SK-N-SH treated with all-trans-retinoic acid at 6 μM for 48 hours (cell line): Measurements from ENCODE around the gene HEXIM1.

Experiments used
- ATAC-seq: fragments of 200-7000 bp; cut with Tn5 transposase; 3 replicates; pipeline ENCODE4 v1.9.1; 2020; ENCODE audit warnings: mild to moderate bottlenecking, moderate library complexity
- ARNTL ChIP-seq: fragments of 450-650 bp; formaldehyde crosslinking; IDR thresholded peaks from 2 replicates; pipeline ENCODE4 v1.5.0; 2020; ENCODE audit warnings: low read depth, mild to moderate bottlenecking, moderate library complexity, borderline replicate concordance
- BACH2 ChIP-seq: fragments of 250-450 bp; sonication (Bioruptor Pico); IDR thresholded peaks from 2 replicates; pipeline ENCODE4 v1.9.0; 2021; ENCODE audit warnings: mild to moderate bottlenecking, borderline replicate concordance
- CREB5 ChIP-seq: fragments of 250-450 bp; sonication (Bioruptor Pico); IDR thresholded peaks from 2 replicates; pipeline ENCODE4 v1.5.1; 2020; ENCODE audit warnings: low read depth, mild to moderate bottlenecking, moderate library complexity
- ESRRG ChIP-seq: fragments of 250-450 bp; sonication (Bioruptor Pico); IDR thresholded peaks from 2 replicates; pipeline ENCODE4 v1.6.1; 2021; ENCODE audit warnings: mild to moderate bottlenecking
- GLIS3 ChIP-seq: fragments of 250-450 bp; sonication (Bioruptor Pico); IDR thresholded peaks from 2 replicates; pipeline ENCODE4 v1.5.0; 2020; ENCODE audit warnings: mild to moderate bottlenecking, moderate library complexity
- ISL1 ChIP-seq: fragments of 250-450 bp; sonication (Bioruptor Pico); IDR thresholded peaks from 2 replicates; pipeline ENCODE4 v2.1.2; 2022; ENCODE audit warnings: mild to moderate bottlenecking, moderate library complexity
- OSR1 ChIP-seq: fragments of 250-450 bp; sonication (Bioruptor Pico); IDR thresholded peaks from 2 replicates; pipeline ENCODE4 v1.8.0; 2022; ENCODE audit warnings: moderate library complexity, mild to moderate bottlenecking, inconsistent platforms
- PATZ1 ChIP-seq: fragments of 250-450 bp; sonication (Bioruptor Pico); IDR thresholded peaks from 2 replicates; pipeline ENCODE4 v1.8.0; 2020; ENCODE audit warnings: mild to moderate bottlenecking, moderate library complexity, borderline replicate concordance
- RARB ChIP-seq: fragments of 250-450 bp; sonication (Bioruptor Pico); IDR thresholded peaks from 2 replicates; pipeline ENCODE4 v1.8.0; 2021; ENCODE audit warnings: mild to moderate bottlenecking, moderate library complexity
- SNAI2 ChIP-seq: fragments of 250-450 bp; sonication (Bioruptor Pico); IDR thresholded peaks from 2 replicates; pipeline ENCODE4 v1.5.0; 2020; ENCODE audit warnings: mild to moderate bottlenecking, moderate library complexity
- TCF4 ChIP-seq: fragments of 250-450 bp; sonication (Bioruptor Pico); IDR thresholded peaks from 2 replicates; pipeline ENCODE4 v1.8.0; 2021; ENCODE audit warnings: mild to moderate bottlenecking, moderate library complexity, borderline replicate concordance
- TOX ChIP-seq: fragments of 250-450 bp; sonication (Bioruptor Pico); IDR thresholded peaks from 2 replicates; pipeline ENCODE4 v1.8.0; 2021; ENCODE audit warnings: mild to moderate bottlenecking, moderate library complexity, borderline replicate concordance
- ZC3H10 ChIP-seq: fragments of 250-450 bp; sonication (Bioruptor Pico); IDR thresholded peaks from 2 replicates; pipeline ENCODE4 v1.5.1; 2021; ENCODE audit warnings: mild to moderate bottlenecking, moderate library complexity
- ZFP30 ChIP-seq: fragments of 450-650 bp; formaldehyde crosslinking; IDR thresholded peaks from 2 replicates; pipeline ENCODE4 v1.5.0; 2022; ENCODE audit warnings: mild to moderate bottlenecking, moderate library complexity
- ZNF565 ChIP-seq: fragments of 450-650 bp; formaldehyde crosslinking; conservative IDR thresholded peaks from 2 replicates; pipeline ENCODE4 v1.5.0; 2020; ENCODE audit warnings: low read depth, mild to moderate bottlenecking, moderate library complexity
- ZNF70 ChIP-seq: fragments of 450-650 bp; formaldehyde crosslinking; IDR thresholded peaks from 2 replicates; pipeline ENCODE4 v1.5.0; 2020; ENCODE audit warnings: mild to moderate bottlenecking, moderate library complexity
- ZNF8 ChIP-seq: fragments of 450-650 bp; formaldehyde crosslinking; IDR thresholded peaks from 2 replicates; pipeline ENCODE4 v1.5.0; 2020; ENCODE audit warnings: mild to moderate bottlenecking, moderate library complexity
- TF ChIP-seq, protein P1 (sequence below): fragments of 250-450 bp; sonication (Bioruptor Pico); IDR thresholded peaks from 2 replicates; pipeline ENCODE4 v1.5.1; 2021; ENCODE audit warnings: mild to moderate bottlenecking, moderate library complexity
- TF ChIP-seq, protein P2 (sequence below): fragments of 250-450 bp; sonication (Bioruptor Pico); IDR thresholded peaks from 2 replicates; pipeline ENCODE4 v1.8.0; 2021; ENCODE audit warnings: low read depth, mild to moderate bottlenecking, moderate library complexity, borderline replicate concordance

HEXIM1 gene

GRCh38 chr17:45135192-45135977, 12.9 kb upstream of the HEXIM1 start, which contains the start of gene ACBD4:
TSS of gene ACBD4 (plus strand) at chr17:45135687. CDS start at chr17:45136145, 458 bp downstream.
- peak; percentile 85 for ATAC-seq
- no peak for TF ChIP-seq ESRRG
- no peak for TF ChIP-seq ZFP30 (CRISPR knock-in tag)
- TF ChIP-seq ISL1 (CRISPR knock-in tag) = no peak
- TF ChIP-seq GLIS3 (CRISPR knock-in tag) = no peak
- no peak for TF ChIP-seq CREB5 (CRISPR knock-in tag)
- no peak for TF ChIP-seq TOX (CRISPR knock-in tag)
- TF ChIP-seq, protein P1, sequence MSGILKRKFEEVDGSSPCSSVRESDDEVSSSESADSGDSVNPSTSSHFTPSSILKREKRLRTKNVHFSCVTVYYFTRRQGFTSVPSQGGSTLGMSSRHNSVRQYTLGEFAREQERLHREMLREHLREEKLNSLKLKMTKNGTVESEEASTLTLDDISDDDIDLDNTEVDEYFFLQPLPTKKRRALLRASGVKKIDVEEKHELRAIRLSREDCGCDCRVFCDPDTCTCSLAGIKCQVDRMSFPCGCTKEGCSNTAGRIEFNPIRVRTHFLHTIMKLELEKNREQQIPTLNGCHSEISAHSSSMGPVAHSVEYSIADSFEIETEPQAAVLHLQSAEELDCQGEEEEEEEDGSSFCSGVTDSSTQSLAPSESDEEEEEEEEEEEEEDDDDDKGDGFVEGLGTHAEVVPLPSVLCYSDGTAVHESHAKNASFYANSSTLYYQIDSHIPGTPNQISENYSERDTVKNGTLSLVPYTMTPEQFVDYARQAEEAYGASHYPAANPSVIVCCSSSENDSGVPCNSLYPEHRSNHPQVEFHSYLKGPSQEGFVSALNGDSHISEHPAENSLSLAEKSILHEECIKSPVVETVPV (CRISPR knock-in tag) = no peak
- no peak for TF ChIP-seq ZC3H10
- no peak for TF ChIP-seq ZNF565 (CRISPR knock-in tag)
- TF ChIP-seq, all 23 proteins: peak for 0

- no peak for ATAC-seq
- no peak for TF ChIP-seq TCF4
- TF ChIP-seq ISL1 (CRISPR knock-in tag) = no peak
- TF ChIP-seq SNAI2 (CRISPR knock-in tag) = no peak
- TF ChIP-seq OSR1 (CRISPR knock-in tag) = no peak
- no peak for TF ChIP-seq BACH2 (CRISPR knock-in tag)
- TF ChIP-seq ARNTL (CRISPR knock-in tag) = no peak
- TF ChIP-seq TOX (CRISPR knock-in tag) = no peak
- no peak for TF ChIP-seq ZNF565 (CRISPR knock-in tag)
- TF ChIP-seq ZFP30 (CRISPR knock-in tag) = no peak
- TF ChIP-seq ZNF8 (CRISPR knock-in tag) = no peak
- TF ChIP-seq, protein P1 (CRISPR knock-in tag) = no peak
- TF ChIP-seq, protein P2, sequence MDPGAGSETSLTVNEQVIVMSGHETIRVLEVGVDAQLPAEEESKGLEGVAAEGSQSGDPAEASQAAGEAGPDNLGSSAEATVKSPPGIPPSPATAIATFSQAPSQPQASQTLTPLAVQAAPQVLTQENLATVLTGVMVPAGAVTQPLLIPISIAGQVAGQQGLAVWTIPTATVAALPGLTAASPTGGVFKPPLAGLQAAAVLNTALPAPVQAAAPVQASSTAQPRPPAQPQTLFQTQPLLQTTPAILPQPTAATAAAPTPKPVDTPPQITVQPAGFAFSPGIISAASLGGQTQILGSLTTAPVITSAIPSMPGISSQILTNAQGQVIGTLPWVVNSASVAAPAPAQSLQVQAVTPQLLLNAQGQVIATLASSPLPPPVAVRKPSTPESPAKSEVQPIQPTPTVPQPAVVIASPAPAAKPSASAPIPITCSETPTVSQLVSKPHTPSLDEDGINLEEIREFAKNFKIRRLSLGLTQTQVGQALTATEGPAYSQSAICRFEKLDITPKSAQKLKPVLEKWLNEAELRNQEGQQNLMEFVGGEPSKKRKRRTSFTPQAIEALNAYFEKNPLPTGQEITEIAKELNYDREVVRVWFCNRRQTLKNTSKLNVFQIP (CRISPR knock-in tag) = no peak
- no peak for TF ChIP-seq GLIS3 (CRISPR knock-in tag)
- TF ChIP-seq ZNF70 = no peak
- TF ChIP-seq PATZ1 (CRISPR knock-in tag) = no peak
- no peak for TF ChIP-seq CREB5 (CRISPR knock-in tag)
- no peak for TF ChIP-seq RARB (CRISPR knock-in tag)
Observed at GRCh38 chr17:45135978-45136791, 12.1 kb upstream of the HEXIM1 start.
